NCI-H2081 (cell line): ENCODE results near the gene TNNT3.

Experiments used
- DNase-seq, 2 experiments: peaks; one replicate each; lab custom pipeline; 2025; lab: John Stamatoyannopoulos, UW

Gene TNNT3

DNA sequence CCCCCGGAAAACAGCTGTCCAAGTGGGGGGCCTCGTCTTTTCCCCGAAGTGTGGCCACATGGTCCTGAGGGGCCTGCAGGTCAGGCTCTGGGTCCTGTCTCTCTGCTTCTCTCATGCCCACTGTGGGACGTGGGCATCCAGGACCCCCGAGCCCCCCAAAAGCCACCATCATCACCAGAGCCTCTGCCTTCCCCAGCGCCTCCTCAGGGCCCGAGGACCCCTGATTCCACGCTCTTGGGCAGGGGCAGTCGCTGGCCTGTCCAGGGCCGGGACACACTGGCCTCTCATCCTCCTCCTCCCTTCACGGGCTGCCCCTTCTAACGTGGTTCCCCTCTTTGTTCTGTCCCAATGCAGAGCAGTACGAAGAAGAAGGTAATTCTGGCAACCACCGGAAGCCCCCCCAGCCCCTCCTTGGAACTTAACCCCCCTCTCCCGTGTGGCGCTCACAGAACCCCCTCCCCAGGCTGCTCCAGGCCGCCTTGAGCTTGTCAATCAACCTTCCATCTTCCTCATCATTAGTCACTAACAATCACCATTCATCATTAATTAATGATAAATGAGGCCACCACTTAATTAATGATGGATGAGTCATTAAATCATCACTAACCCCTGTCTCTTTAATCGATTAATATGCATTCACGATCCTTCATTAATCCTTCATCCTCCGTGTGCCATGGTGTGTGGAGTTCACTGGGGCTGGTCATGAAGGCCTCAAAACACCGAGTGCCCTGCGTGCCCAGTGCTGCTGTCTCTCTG, 3.9 kb downstream of the TNNT3 start:
- DNase-seq = no peak

- DNase-seq = no peak
Measured at GRCh38 chr11:1924181-1924580, 4.7 kb downstream of the TNNT3 start.

DNA sequence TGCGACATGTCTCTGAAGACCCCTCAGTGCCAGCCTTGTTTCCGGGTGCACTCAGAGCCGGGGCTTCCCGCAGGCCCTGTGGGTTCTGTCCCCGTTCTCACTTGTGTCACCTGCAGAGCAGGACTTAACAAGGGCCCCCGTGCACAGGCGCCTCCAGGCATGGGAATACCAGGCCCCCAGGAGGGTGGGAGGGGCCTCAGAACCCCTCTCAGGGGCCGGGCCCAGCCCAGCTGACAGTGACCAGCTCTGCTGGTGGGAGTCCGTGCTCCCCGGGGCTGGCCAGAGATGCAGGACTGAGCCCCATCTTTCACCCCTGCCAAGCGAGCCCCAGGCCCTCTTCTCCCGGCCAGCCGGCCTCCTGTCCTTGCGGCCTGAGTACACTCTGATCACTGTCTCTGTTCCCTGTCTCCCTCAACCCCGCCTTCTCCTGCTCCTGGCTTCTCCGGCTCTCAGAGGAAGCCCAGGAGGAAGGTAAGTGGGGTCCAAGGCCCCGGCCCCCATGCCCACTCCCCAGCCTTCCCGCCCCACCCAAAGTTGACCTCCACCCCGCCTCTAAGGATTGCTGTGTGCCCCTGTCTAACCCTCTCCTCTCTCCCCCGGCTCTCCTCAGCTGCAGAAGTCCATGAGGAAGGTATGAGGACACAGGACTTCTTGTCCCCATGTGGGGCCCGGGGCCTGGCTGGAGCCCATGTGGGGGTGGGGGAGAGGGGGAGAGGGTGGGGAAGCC, 5.3 kb downstream of the TNNT3 start:
- no peak for DNase-seq

DNA sequence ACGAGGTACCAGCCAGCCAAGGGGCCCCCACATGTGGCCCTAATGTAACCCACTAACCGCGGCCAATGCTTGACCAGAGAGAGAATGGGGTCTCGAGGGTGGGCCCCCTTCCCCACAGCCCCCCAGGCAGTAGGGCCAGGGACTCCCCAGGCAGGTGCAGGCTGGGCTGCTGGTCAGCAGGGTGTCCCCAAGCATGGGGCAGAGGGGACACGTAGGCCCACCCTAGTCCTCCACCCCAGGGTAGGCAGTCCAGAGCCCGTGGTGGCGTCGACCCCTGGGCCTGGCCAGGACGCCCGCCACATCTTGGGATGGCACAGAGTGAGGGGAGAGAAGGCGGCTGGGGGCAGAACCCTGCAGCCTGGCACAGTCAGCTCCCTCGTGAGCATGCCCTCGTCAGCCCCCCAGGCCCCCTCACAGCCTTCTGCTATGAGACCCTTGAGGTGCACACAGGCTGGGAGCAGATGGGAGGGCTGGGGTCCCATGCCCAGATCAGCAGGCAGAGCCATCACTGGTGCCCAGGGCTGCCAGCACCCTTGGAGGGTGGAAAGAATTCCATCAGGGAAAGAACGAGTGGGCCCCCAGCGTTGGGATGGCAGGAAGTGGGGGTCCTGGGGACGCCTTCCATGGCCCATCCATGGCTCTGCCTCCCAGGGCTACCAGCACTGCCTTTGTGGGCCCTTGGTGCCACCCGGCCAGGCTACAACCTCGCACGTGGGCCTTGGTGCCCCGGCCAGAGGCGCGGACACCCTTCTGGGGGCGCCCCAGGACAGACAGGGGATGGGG, 6.1 kb downstream of the TNNT3 start:
- no peak for DNase-seq

GRCh38 chr11:1926156-1927025, 6.9 kb downstream of the TNNT3 start:
- no peak for DNase-seq

DNA sequence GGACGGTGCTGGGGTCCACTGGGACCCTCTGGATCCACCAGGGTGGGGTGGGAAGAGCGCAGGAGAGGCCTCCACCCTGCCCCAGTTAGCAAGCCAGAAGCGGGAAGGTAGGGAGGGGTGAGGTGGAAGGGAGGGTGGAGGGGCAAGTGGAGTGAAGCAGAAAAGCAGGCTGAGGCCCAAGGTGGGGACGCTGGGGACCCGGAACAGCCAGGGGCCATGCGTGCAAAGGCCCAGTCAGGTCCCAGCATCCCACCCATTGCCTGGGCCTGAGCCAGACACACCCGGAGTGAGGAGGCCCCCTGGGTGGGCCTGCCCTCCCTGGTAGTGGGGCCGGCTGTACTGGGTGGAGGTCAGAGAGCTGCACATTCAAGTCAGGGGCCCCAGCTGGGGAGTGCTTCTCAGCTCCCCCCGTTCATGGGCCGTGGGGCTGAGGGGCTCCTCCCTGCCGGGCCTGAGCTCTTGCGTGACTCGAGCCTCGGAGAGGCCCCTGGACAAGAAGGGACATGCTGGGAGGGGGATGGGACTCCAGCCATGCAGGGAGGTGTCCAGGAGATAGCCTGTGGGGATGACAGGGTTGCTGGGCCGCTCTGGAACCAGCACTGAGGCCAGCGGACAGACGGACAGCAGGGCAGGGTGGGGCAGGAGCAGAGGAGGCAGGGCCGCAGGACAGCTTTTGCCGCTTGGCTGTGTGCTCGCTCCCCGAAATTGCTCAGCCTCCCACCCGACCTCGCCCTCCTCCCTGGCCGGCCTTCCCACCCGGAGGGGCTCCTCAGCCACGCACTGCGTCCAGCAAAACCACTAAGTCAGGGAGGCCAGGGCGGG, 7.7 kb downstream of the TNNT3 start:
- no peak for DNase-seq

DNA sequence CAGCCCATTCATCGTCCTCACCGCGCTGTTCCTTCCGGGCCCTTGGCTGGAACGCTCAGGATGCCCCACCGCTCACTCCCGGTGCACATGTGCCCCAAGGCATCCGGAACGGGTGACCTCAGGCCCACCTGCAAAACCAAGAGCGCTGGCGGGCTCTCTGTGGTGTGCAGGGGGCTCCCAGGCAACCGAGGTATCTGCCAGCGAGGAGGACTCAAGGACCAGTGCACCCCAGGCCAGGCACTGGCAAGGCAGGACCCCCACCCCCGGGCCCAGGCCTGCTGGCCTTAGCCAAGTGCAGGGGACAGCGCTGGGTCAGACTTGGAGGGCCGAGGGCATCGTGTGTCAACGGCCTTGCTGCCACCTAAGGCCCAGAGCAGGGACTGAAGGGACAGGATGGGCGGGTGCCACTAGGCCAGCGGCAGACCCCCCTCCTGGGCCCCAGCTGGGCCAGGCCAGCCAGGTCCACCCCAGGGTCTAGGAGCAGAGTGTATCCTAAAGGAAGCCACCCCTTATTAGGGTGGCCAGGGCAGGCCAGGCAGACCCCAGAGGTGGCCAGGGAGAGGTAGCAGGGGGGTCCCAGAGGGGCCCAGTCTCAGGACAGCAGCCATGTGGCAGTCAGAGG, 8.5 kb downstream of the TNNT3 start:
- no peak for DNase-seq

- no peak for DNase-seq
Measured at GRCh38 chr11:1928470-1928890, 9.0 kb downstream of the TNNT3 start.

GRCh38 chr11:1928891-1929541, 9.5 kb downstream of the TNNT3 start:
- no peak for DNase-seq

DNA sequence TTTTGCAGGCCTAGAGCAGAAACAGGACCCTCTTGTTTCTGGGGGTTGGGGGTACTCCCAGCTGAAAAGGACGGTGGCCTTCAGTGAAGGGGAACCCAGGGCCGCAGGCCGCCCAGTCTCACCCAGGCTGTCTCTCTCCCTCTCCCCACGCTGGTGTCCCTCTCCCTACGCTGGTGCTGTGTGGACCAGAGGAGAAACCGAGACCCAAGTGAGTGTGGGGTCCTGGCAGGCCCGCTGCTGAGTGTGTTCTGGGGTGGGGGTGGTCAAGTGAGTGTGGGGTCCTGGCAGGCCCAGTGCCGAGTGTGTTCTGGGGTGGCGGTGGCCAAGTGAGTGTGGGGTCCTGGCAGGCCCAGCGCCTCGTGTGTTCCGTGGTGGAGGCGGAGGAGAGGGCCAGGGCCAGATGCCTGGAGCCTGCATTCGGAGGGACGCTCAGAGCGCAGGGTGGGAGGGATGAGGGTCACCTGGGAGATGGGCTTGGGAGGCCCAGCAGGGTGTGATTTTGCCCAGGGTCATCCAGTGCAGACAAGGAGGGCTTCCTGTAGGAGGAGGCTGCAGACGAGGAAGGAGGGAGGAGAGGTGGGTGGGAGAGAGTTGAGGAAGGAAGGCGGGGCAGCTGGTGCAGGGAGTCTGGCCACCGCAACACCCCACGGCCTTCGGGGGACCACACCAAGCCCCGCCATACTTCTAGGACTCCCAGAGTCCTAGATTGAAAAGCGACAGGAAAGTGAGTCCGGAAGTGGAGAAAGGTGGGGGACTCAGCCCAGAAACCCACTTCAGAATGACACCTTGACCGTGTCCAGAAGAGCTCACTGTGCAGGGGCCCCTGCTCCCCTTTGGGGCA, 10.3 kb downstream of the TNNT3 start:
- DNase-seq = no peak

DNA sequence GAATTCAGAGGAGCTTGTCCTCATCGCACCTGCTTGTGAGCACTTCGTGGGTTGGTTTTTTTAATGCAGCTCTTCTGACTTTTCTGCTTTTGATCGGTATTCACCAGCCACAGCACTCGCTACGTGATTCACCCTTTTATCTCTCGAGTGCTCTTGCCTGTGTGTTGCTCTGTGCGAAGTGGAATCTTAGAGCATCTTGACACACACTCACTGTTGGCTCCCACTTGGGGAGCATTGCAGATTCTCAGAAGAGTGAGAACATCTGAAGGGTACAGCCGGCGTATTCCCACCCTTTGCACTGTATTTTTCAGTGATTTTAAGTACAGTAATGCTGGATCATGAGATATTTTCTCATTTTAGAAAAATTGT, 10.9 kb downstream of the TNNT3 start:
- no peak for DNase-seq

DNA sequence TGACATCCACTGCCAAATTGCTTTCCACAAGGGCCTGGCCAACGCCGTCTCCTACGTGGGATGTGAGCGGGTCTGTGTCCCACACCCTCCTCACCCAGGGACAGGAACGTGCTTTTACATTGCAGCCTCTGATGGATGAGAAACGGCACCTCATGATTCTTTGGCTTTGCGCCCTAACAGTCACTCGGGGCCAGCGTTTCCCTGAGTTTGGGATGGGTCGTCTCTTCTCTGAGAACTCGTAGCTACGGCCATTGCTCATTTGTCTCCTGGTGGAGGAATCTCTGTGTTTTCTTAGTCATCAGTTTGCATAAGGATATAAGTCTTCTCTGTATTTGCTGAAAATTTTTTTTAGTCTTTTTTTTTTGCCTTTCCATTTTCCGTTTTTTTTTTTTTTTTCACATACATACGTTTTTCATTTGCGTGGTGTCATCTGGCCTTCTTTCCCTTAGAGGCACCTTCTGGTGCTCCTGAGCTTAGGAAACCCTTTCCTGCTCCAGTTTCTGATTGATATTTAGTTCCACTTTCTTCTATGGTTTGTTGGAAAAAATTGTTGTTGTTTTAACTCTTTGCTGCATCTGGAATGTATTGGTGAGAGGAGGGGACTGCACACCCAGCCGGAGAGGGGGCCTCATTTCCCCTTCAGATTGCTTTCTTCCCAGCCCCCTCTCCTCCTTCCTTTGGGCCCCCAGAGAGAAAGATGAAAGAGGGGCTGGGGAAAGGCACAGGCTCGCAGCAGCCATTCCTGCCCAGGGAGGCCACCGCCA, 12.0 kb downstream of the TNNT3 start:
- no peak for DNase-seq

DNA sequence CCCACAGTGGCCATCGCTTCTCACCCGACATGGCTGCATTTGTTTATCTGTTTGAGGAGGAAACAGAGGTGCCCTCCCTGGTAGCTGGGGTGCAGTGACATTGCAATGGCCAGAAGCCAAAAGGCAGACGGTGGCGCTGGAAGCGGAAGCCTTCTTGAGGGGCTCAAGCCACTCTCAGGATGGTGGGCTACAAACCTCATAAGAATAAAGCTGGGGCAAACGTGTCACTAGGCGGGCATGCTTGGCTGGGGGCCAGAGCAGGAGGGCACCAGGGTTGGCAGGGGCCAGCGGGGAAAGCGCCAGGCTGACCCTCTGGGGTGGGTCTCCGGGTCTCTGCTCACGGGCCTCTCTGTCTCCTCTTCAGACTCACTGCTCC, 12.6 kb downstream of the TNNT3 start:
- DNase-seq = no peak

GRCh38 chr11:1932681-1933080, 13.2 kb downstream of the TNNT3 start:
- no peak for DNase-seq

GRCh38 chr11:1933416-1934334, 14.2 kb downstream of the TNNT3 start:
- no peak for DNase-seq

GRCh38 chr11:1934335-1935155, 15.0 kb downstream of the TNNT3 start:
- DNase-seq = no peak
